A673 (cell line): ENCODE measurements around the gene CYP1B1. TPM values are rescaled to one million over a fixed set of nuclear protein-coding genes. Genes with fewer than 3 reads are reported as not detected.

ENCODE experiments used
- BruUV-seq: library from RNA; stranded (reverse); fragments of 400-500 nt; replicated peaks from 2 replicates; lab custom pipeline; 2021; lab: Mats Ljungman, UMichigan
- CTCF ChIA-PET: fragments of 300-600 bp; sonication (Branson Sonifier 250); formaldehyde crosslinking; loops from one replicate; lab custom pipeline; 2022; ENCODE audit warnings: antibody characterized with exemption; lab: Charles Lee
- POLR2A ChIA-PET: fragments of 300-600 bp; sonication (Branson Sonifier 250); formaldehyde crosslinking; loops from one replicate; lab custom pipeline; 2022; ENCODE audit warnings: antibody characterized with exemption; ENCODE audit not compliant: low non-redundant PET; lab: Charles Lee
- DNase-seq: peaks from one replicate; pipeline ENCODE4 v3.0.0-alpha.2; 2015; ENCODE audit warnings: low spot score
- H3K27ac ChIP-seq: fragments of 200-600 bp; sonication (generic); 2 replicates; pipeline ENCODE4 v1.5.1; 2016; ENCODE audit warnings: mixed run types, low read depth, mild to moderate bottlenecking, mixed read lengths, antibody characterized with exemption, low read length; ENCODE audit not compliant: poor library complexity, severe bottlenecking
- H3K27me3 ChIP-seq: fragments of 200-600 bp; sonication (generic); replicated peaks from 2 replicates; pipeline ENCODE4 v1.6.1; 2017; ENCODE audit warnings: mixed run types, low read depth, mild to moderate bottlenecking, mixed read lengths, antibody characterized with exemption, low read length; ENCODE audit not compliant: insufficient read depth, poor library complexity
- H3K36me3 ChIP-seq: fragments of 200-600 bp; sonication (generic); 2 replicates; pipeline ENCODE4 v1.6.1; 2016; ENCODE audit warnings: mixed run types, mild to moderate bottlenecking, mixed read lengths, antibody characterized with exemption, low read length; ENCODE audit not compliant: insufficient read depth, poor library complexity, severe bottlenecking
- H3K4me1 ChIP-seq: fragments of 200-600 bp; sonication (generic); 2 replicates; pipeline ENCODE4 v1.6.1; 2017; ENCODE audit warnings: mixed run types, mild to moderate bottlenecking, mixed read lengths, antibody characterized with exemption, low read length; ENCODE audit not compliant: insufficient read depth, poor library complexity, severe bottlenecking
- H3K4me3 ChIP-seq: fragments of 200-600 bp; sonication (generic); 2 replicates; pipeline ENCODE4 v1.5.1; 2016; ENCODE audit warnings: low read depth, mixed run types, mild to moderate bottlenecking, mixed read lengths, low read length; ENCODE audit not compliant: poor library complexity, severe bottlenecking
- H3K9me3 ChIP-seq: fragments of 200-600 bp; sonication (generic); 2 replicates; pipeline ENCODE4 v1.6.1; 2016; ENCODE audit warnings: mixed run types, low read depth, mild to moderate bottlenecking, mixed read lengths, antibody characterized with exemption, low read length; ENCODE audit not compliant: poor library complexity, severe bottlenecking
- EZH2 ChIP-seq: fragments of 200-600 bp; sonication (generic); IDR thresholded peaks from 2 replicates; pipeline ENCODE4 v1.6.1; 2017; ENCODE audit warnings: borderline replicate concordance, low read depth, mild to moderate bottlenecking, mixed read lengths, antibody characterized with exemption, low read length; ENCODE audit not compliant: poor library complexity, severe bottlenecking
- intact Hi-C: fragments of 100-400 bp; cut with micrococcal nuclease; formaldehyde crosslinking; loops from one replicate; pipeline ENCODE4 v1.10.0; 2022; ENCODE audit not compliant: unreplicated experiment
- total RNA-seq: library from RNA; stranded (reverse); gene quantifications from 2 replicates; pipeline ENCODE4 v1.2.3, GENCODE V29; 2021
- TF ChIP-seq, protein P1 (sequence below): fragments of 300-800, 200-600 bp; sonication (generic); conservative IDR thresholded peaks from 2 replicates; pipeline ENCODE4 v1.5.1; 2017; ENCODE audit warnings: low read depth, mild to moderate bottlenecking, antibody characterized with exemption, low read length, moderate library complexity, mixed read lengths

CYP1B1 gene
- total RNA-seq, 1 experiment from 2014 or later, result 0.92 TPM

- DNase-seq, result no peak
- H3K4me1 ChIP-seq, result peaks cover 4% of the 10 kb centered on the region
- H3K9me3 ChIP-seq, result peaks cover 7% of the 10 kb centered on the region
- no peak overlapping the region for H3K4me3 ChIP-seq
- BruUV-seq, result no TSS peak
- H3K27me3 ChIP-seq, result no peaks in the 10 kb centered on the region
- H3K27ac ChIP-seq, result no peak overlapping the region
- TF ChIP-seq, protein P1, sequence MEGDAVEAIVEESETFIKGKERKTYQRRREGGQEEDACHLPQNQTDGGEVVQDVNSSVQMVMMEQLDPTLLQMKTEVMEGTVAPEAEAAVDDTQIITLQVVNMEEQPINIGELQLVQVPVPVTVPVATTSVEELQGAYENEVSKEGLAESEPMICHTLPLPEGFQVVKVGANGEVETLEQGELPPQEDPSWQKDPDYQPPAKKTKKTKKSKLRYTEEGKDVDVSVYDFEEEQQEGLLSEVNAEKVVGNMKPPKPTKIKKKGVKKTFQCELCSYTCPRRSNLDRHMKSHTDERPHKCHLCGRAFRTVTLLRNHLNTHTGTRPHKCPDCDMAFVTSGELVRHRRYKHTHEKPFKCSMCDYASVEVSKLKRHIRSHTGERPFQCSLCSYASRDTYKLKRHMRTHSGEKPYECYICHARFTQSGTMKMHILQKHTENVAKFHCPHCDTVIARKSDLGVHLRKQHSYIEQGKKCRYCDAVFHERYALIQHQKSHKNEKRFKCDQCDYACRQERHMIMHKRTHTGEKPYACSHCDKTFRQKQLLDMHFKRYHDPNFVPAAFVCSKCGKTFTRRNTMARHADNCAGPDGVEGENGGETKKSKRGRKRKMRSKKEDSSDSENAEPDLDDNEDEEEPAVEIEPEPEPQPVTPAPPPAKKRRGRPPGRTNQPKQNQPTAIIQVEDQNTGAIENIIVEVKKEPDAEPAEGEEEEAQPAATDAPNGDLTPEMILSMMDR, result no peak
- TF ChIP-seq EZH2, result no peak
- ChIA-PET POLR2A (no interaction called here), CTCF (no interaction called here)
- H3K36me3 ChIP-seq, result no peaks in the 10 kb centered on the region
- intact Hi-C loops, result no loop called here
Observed at GRCh38 chr2:38122344-38122743, 46.4 kb upstream of the CYP1B1 start.

DNA sequence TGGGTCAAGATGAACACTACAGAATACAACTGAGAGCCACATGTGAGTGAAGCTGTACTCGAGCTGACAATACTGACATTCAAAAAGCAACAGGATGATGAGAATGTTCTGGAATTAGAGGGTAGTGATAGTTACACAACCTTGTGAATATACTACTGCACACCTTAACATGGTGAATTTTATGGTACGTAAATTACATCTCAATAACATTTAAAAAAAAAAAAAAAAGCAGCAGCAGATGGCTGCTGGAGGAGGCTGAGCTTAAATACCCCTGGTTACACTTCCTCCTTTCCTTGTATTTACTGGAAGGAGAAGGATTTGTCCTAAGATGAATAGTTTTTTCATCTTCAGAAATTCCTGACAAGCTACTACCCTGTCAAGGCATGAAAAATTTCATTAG, 45.5 kb upstream of the CYP1B1 start:
- no peak overlapping the region for H3K27ac ChIP-seq
- no peaks in the 10 kb centered on the region for H3K36me3 ChIP-seq
- ChIA-PET CTCF (interaction anchor here (1.0 kb wide), 1 partner anchor 153 kb away, joined by 3 read pairs; no protein-coding TSS in a partner anchor), POLR2A (no interaction called here)
- TF ChIP-seq, protein P1, result no peak
- no peak for TF ChIP-seq EZH2
- DNase-seq, result no peak
- BruUV-seq, result no TSS peak
- H3K9me3 ChIP-seq, result peaks cover 3% of the 10 kb centered on the region
- peaks cover 4% of the 10 kb centered on the region for H3K4me1 ChIP-seq
- H3K4me3 ChIP-seq, result no peak overlapping the region
- intact Hi-C loops, result no loop called here
- H3K27me3 ChIP-seq, result no peaks in the 10 kb centered on the region

GRCh38 chr2:38120829-38121228, 44.9 kb upstream of the CYP1B1 start:
- no peaks in the 10 kb centered on the region for H3K9me3 ChIP-seq
- H3K27me3 ChIP-seq, result no peaks in the 10 kb centered on the region
- DNase-seq, result no peak
- H3K27ac ChIP-seq, result no peak overlapping the region
- POLR2A ChIA-PET, result no interaction called here
- intact Hi-C loops, result no loop called here
- H3K36me3 ChIP-seq, result no peaks in the 10 kb centered on the region
- CTCF ChIA-PET, result interaction anchor here (1.0 kb wide), 1 partner anchor 154 kb away, joined by 3 read pairs; no protein-coding TSS in a partner anchor
- BruUV-seq, result no TSS peak
- H3K4me1 ChIP-seq, result peaks cover 4% of the 10 kb centered on the region
- no peak for TF ChIP-seq EZH2
- TF ChIP-seq, protein P1, result no peak
- H3K4me3 ChIP-seq, result no peak overlapping the region
